IMR-90 (cell line): ENCODE measurements around the gene TMCO1. TPM values are rescaled to one million over a fixed set of nuclear protein-coding genes. Genes with fewer than 3 reads are reported as not detected.

Experiments used
- ATAC-seq: fragments of 200-7000 bp; cut with Tn5 transposase; 2 replicates; pipeline ENCODE4 v1.9.1; 2020; ENCODE audit warnings: low read depth, mild to moderate bottlenecking, moderate library complexity
- BruUV-seq: library from RNA; stranded (reverse); fragments of 400-500 nt; replicated peaks from 2 replicates; lab custom pipeline; 2021; lab: Mats Ljungman, UMichigan
- CTCF ChIA-PET: fragments of 300-600 bp; formaldehyde crosslinking; extraction: SDS; loops from one replicate; lab custom pipeline; 2021; ENCODE audit warnings: antibody characterized with exemption; lab: Yijun Ruan, JAX
- POLR2A ChIA-PET: fragments of 300-600 bp; sonication (Branson Sonifier 250); formaldehyde crosslinking; loops from one replicate; lab custom pipeline; 2022; ENCODE audit warnings: antibody characterized with exemption; ENCODE audit not compliant: unreplicated experiment; lab: Charles Lee
- DNase-seq: peaks from one replicate; pipeline ENCODE4 v3.0.0; 2013
- H2AFZ ChIP-seq: replicated peaks from 2 replicates; pipeline ENCODE3; 2013; ENCODE audit warnings: low read length, mild to moderate bottlenecking; ENCODE audit not compliant: poor library complexity
- H2AK5ac ChIP-seq: 2 replicates; pipeline ENCODE4 v1.6.1; 2013; ENCODE audit warnings: low read depth, low read length, inconsistent platforms
- H2AK9ac ChIP-seq: replicated peaks from 2 replicates; pipeline ENCODE3; 2013; ENCODE audit warnings: mild to moderate bottlenecking, low read depth, low read length, moderate library complexity; ENCODE audit not compliant: poor library complexity
- H2BK120ac ChIP-seq: 2 replicates; pipeline ENCODE4 v1.6.1; 2013; ENCODE audit warnings: low read depth, low read length, inconsistent platforms
- H2BK15ac ChIP-seq: 3 replicates; pipeline ENCODE4 v1.6.1; 2013; ENCODE audit warnings: low read depth, low read length, inconsistent platforms
- H2BK20ac ChIP-seq: 2 replicates; pipeline ENCODE4 v1.6.1; 2013; ENCODE audit warnings: low read depth, mild to moderate bottlenecking, inconsistent platforms, low read length, moderate library complexity
- H2BK5ac ChIP-seq: 2 replicates; pipeline ENCODE4 v1.6.1; 2013; ENCODE audit warnings: mild to moderate bottlenecking, low read depth, low read length, inconsistent platforms; ENCODE audit not compliant: poor library complexity, severe bottlenecking
- H3K14ac ChIP-seq: replicated peaks from 2 replicates; pipeline ENCODE4 v1.6.1; 2013; ENCODE audit warnings: low read depth, low read length, inconsistent platforms
- H3K18ac ChIP-seq: 2 replicates; pipeline ENCODE4 v1.6.1; 2013; ENCODE audit warnings: low read depth, low read length, control low read depth
- H3K23ac ChIP-seq: 2 replicates; pipeline ENCODE4 v1.6.1; 2013; ENCODE audit warnings: low read depth, low read length, inconsistent platforms
- H3K27ac ChIP-seq: 2 replicates; pipeline ENCODE4 v1.5.1; 2013; ENCODE audit warnings: mild to moderate bottlenecking, control low read depth, low read length; ENCODE audit not compliant: insufficient read depth
- H3K27me3 ChIP-seq: 2 replicates; pipeline ENCODE4 v1.6.1; 2013; ENCODE audit warnings: low read length; ENCODE audit not compliant: control insufficient read depth, insufficient read depth
- H3K36me3 ChIP-seq: 2 replicates; pipeline ENCODE4 v1.6.1; 2013; ENCODE audit warnings: low read length, mixed read lengths; ENCODE audit not compliant: control insufficient read depth, insufficient read depth
- H3K4ac ChIP-seq: 2 replicates; pipeline ENCODE4 v1.6.1; 2013; ENCODE audit warnings: low read depth, low read length, inconsistent platforms
- H3K4me1 ChIP-seq: 2 replicates; pipeline ENCODE4 v1.6.1; 2013; ENCODE audit warnings: low read length, mixed read lengths; ENCODE audit not compliant: control insufficient read depth, insufficient read depth
- H3K4me2 ChIP-seq: 2 replicates; pipeline ENCODE4 v1.6.1; 2013; ENCODE audit warnings: low read depth, mild to moderate bottlenecking, control low read depth, low read length, moderate library complexity
- H3K4me3 ChIP-seq: 2 replicates; pipeline ENCODE4 v1.5.1; 2013; ENCODE audit warnings: low read depth, mild to moderate bottlenecking, control low read depth, low read length, moderate library complexity; ENCODE audit not compliant: insufficient read depth
- H3K56ac ChIP-seq: 2 replicates; pipeline ENCODE4 v1.6.1; 2013; ENCODE audit warnings: low read length, inconsistent platforms; ENCODE audit not compliant: insufficient read depth; ENCODE audit errors: extremely low read depth
- H3K79me1 ChIP-seq, 2 experiments: 2 replicates each; pipeline ENCODE4 v1.6.1; 2013; ENCODE audit warnings: low read length in 2 of 2, inconsistent platforms in 1 of 2, low read depth in 1 of 2
- H3K9ac ChIP-seq: 2 replicates; pipeline ENCODE4 v1.6.1; 2013; ENCODE audit warnings: low read depth, low read length, control low read depth
- H3K9me1 ChIP-seq: 2 replicates; pipeline ENCODE4 v1.6.1; 2013; ENCODE audit warnings: low read length, inconsistent platforms; ENCODE audit not compliant: insufficient read depth
- H3K9me3 ChIP-seq: 2 replicates; pipeline ENCODE4 v1.6.1; 2013; ENCODE audit warnings: low read length; ENCODE audit not compliant: control insufficient read depth, insufficient read depth
- H4K20me1 ChIP-seq: 2 replicates; pipeline ENCODE4 v1.6.1; 2013; ENCODE audit warnings: low read length, inconsistent platforms; ENCODE audit not compliant: insufficient read depth
- H4K5ac ChIP-seq: 2 replicates; pipeline ENCODE4 v1.6.1; 2013; ENCODE audit warnings: mild to moderate bottlenecking, low read depth, low read length, control low read depth
- H4K8ac ChIP-seq, 2 experiments: 2 replicates each; pipeline ENCODE4 v1.6.1; 2013; ENCODE audit warnings: low read depth in 2 of 2, low read length in 2 of 2, control low read depth in 1 of 2, inconsistent platforms in 1 of 2
- H4K91ac ChIP-seq: 2 replicates; pipeline ENCODE4 v1.6.1; 2013; ENCODE audit warnings: low read depth, low read length, inconsistent platforms; ENCODE audit not compliant: insufficient read depth
- FOS ChIP-seq: fragments of 150-350 bp; IDR thresholded peaks from 2 replicates; pipeline ENCODE4 v1.6.1; 2016; ENCODE audit warnings: low read depth, low read length
- MAZ ChIP-seq: IDR thresholded peaks from 2 replicates; pipeline ENCODE4 v1.6.1; 2012; ENCODE audit warnings: low read depth, mild to moderate bottlenecking, low read length, improper control_type of control experiment, moderate library complexity, borderline replicate concordance
- POLR2A ChIP-seq: IDR thresholded peaks from 2 replicates; pipeline ENCODE4 v1.6.1; 2012; ENCODE audit warnings: mild to moderate bottlenecking, low read depth, low read length
- RAD21 ChIP-seq: IDR thresholded peaks from 2 replicates; pipeline ENCODE4 v1.6.1; 2012; ENCODE audit warnings: low read length, improper control_type of control experiment
- whole genome bisulfite sequencing, 2 experiments: methylation state at CpG; one replicate each; pipeline versions ENCODE4 v1.1.5 to v1.1.7; 2013; ENCODE audit warnings: missing lambda C conversion rate in 2 of 2; ENCODE audit not compliant: insufficient read length in 1 of 2; ENCODE audit errors: extremely low coverage in 2 of 2; 5-methylcytosine and 5-hydroxymethylcytosine counted together
- dilution Hi-C: fragments of 300-500 bp; cut with HindIII; formaldehyde crosslinking; loops from one replicate; pipeline ENCODE4 v1.14.3; 2018; ENCODE audit warnings: low sequenced_read_pairs; ENCODE audit not compliant: unreplicated experiment
- in situ Hi-C: fragments of 300-500 bp; cut with MboI; formaldehyde crosslinking; loops from 3 replicates; pipeline ENCODE4 v1.14.3; 2019; ENCODE audit warnings: low sequenced_read_pairs, inconsistent platforms, mixed read lengths
- intact Hi-C: fragments of 100-400 bp; cut with micrococcal nuclease; formaldehyde crosslinking; loops from 2 replicates; pipeline ENCODE4 v1.10.0; 2022
- polyA plus RNA-seq, 3 experiments: library from polyadenylated mRNA; depleted of rRNA; stranded (reverse); fragments of >200 nt; gene quantifications; 2 replicates each; pipeline ENCODE4 v1.2.3, GENCODE V29; 2012; ENCODE audit warnings: low replicate concordance in 1 of 3
- total RNA-seq: library from RNA; depleted of rRNA; stranded (reverse); fragments of >200 nt; gene quantifications from 2 replicates; pipeline ENCODE4 v1.2.3, GENCODE V29; 2012
- TF ChIP-seq, protein P1 (sequence below): fragments of 150-350 bp; IDR thresholded peaks from 2 replicates; pipeline ENCODE4 v1.6.1; 2016; ENCODE audit warnings: low read depth, mild to moderate bottlenecking, low read length, moderate library complexity, borderline replicate concordance
- TF ChIP-seq, protein P2 (sequence below): conservative IDR thresholded peaks from 2 replicates; pipeline ENCODE4 v1.5.1; 2012; ENCODE audit warnings: mild to moderate bottlenecking, low read depth, low read length, improper control_type of control experiment

Gene TMCO1
- total and polyA plus RNA-seq, 2 of the 4 experiments (the other 2 are of a cell fraction): 86.4 to 113 TPM

DNA sequence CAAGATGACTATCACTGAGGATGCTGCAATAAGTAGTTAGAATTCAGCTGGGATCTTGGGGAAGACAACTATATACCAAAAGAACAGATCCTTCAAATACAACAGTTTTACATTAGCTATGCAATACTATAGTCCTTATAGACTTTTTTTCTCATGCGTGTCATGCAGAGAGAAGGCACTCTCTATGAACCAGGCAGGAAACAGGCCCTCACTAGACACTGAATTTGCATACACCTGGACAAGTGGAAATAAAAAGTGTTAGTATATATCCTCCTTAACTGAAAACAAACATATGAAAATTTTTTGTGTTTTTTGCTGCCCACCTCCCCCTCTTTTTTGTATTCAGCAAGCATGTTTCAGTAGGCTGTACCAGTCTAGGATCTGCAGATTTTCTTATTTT is 29.9 kb downstream of the TMCO1 start:
- in situ Hi-C loops: no loop called here
- Histone ChIP-seq H3K4ac (no peak overlapping the region), H2AK5ac (no peak overlapping the region), H4K8ac (no peak overlapping the region), H3K36me3 (peaks cover 22% of the 10 kb centered on the region), H2BK20ac (no peak overlapping the region), H3K9me1 (no peaks in the 10 kb centered on the region), H3K79me1 (peaks cover 10 to 13% of the 10 kb centered on the region in 2 experiments; a peak in 3 of 4 replicates), H3K18ac (no peak overlapping the region), H3K14ac (no peak overlapping the region), H2AK9ac (no peak overlapping the region), H3K9me3 (no peaks in the 10 kb centered on the region; the same call in 1 of the 2 replicates), H4K20me1 (no peaks in the 10 kb centered on the region), H3K56ac (no peak overlapping the region), H3K9ac (no peak overlapping the region), H3K4me2 (no peak overlapping the region), H4K91ac (no peak overlapping the region), H2BK120ac (no peak overlapping the region), H4K5ac (no peak overlapping the region), H3K27me3 (no peaks in the 10 kb centered on the region), H3K4me3 (no peak overlapping the region), H2BK5ac (no peak overlapping the region), H2BK15ac (no peak overlapping the region), H3K27ac (no peak overlapping the region), H3K4me1 (no peaks in the 10 kb centered on the region), H3K23ac (no peak overlapping the region), H2AFZ (no peak overlapping the region)
- dilution Hi-C loops: no loop called here
- no TSS peak for BruUV-seq
- POLR2A ChIA-PET: no interaction called here
- intact Hi-C loops: no loop called here
- ATAC-seq (no peak), DNase-seq (no peak)
- CTCF ChIA-PET: interaction anchor here (0.7 kb wide), 1 partner anchor 17 kb away, joined by 3 read pairs; no protein-coding TSS in a partner anchor
- no CpG with 5 or more reads among the region's 1 CpG for WGBS, 2 experiments
- TF ChIP-seq MAZ: no peak
- no peak for TF ChIP-seq RAD21
- no peak for TF ChIP-seq POLR2A
- no peak for TF ChIP-seq FOS
- TF ChIP-seq, protein P1, sequence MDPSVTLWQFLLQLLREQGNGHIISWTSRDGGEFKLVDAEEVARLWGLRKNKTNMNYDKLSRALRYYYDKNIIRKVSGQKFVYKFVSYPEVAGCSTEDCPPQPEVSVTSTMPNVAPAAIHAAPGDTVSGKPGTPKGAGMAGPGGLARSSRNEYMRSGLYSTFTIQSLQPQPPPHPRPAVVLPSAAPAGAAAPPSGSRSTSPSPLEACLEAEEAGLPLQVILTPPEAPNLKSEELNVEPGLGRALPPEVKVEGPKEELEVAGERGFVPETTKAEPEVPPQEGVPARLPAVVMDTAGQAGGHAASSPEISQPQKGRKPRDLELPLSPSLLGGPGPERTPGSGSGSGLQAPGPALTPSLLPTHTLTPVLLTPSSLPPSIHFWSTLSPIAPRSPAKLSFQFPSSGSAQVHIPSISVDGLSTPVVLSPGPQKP: no peak
- TF ChIP-seq, protein P2, sequence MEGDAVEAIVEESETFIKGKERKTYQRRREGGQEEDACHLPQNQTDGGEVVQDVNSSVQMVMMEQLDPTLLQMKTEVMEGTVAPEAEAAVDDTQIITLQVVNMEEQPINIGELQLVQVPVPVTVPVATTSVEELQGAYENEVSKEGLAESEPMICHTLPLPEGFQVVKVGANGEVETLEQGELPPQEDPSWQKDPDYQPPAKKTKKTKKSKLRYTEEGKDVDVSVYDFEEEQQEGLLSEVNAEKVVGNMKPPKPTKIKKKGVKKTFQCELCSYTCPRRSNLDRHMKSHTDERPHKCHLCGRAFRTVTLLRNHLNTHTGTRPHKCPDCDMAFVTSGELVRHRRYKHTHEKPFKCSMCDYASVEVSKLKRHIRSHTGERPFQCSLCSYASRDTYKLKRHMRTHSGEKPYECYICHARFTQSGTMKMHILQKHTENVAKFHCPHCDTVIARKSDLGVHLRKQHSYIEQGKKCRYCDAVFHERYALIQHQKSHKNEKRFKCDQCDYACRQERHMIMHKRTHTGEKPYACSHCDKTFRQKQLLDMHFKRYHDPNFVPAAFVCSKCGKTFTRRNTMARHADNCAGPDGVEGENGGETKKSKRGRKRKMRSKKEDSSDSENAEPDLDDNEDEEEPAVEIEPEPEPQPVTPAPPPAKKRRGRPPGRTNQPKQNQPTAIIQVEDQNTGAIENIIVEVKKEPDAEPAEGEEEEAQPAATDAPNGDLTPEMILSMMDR: no peak
